ENCODE measurements around the gene TBC1D22A.

TBC1D22A gene

DNA sequence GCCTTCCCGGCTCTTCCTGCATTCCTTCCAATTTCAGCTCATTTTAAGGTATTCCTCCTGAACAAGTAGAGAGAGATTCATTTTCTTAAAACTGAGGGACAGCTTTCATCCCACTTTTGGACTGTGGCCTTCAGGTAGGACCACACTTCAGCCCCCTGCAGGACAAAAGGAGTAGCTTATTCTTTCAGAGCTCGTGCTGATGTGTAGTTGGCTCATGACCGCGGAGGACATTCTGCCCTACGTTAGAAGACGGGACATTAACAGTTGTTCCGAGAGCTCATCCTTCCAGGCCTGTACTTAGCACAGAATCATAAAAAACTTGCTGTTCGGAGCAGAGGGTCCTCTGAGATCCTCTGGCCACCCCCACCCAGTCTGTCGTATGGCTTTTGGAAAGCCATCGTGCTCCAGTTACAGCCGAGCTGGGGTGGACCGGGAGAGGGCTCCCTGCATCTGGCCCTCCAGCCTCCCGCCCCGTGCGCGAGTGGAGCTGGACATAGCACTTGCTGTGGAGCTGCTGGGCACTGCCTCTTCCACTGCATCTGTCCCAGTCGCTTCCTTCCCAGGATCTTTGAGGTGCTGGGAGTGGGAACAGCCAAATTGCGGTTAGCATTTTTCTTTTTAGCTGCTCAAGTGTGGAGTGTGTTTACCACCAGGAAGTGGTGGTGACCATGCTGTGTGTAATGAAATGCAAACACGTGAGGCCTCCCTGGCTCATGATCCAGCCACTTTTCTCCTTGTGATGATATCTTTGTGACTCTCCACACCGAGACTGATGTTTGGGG, 250.3 kb downstream of the TBC1D22A start:
- Histone ChIP-seq H3K36me3 (replicated peaks; ENCODE audit: low read depth, low read length) (peaks cover 51% of the 10 kb centered on the region), H3K9me3 (ENCODE audit: insufficient read depth, low read length) (no peaks in the 10 kb centered on the region), H3K4me3 (ENCODE audit: low read length) (no peak overlapping the region), H3K79me2 (ENCODE audit: low read length) (peaks cover 17% of the 10 kb centered on the region; the same call in 1 of the 2 replicates), H3K4me2 (ENCODE audit: low read length) (no peak overlapping the region), H3K9ac (ENCODE audit: low read length) (no peak overlapping the region), H2AFZ (ENCODE audit: low read depth, low read length) (no peak overlapping the region), H4K20me1 (ENCODE audit: insufficient read depth, low read length) (peaks cover 98% of the 10 kb centered on the region), H3K27me3 (ENCODE audit: low read depth, low read length) (no peaks in the 10 kb centered on the region), H3K4me1 (ENCODE audit: low read length) (no peaks in the 10 kb centered on the region), H3K27ac (ENCODE audit: low read length) (no peak overlapping the region)
- TF ChIP-seq EZH2phosphoT487 (IDR thresholded peaks at IDR 0.05; ENCODE audit: low read depth) = no peak
- TF ChIP-seq, protein P1, sequence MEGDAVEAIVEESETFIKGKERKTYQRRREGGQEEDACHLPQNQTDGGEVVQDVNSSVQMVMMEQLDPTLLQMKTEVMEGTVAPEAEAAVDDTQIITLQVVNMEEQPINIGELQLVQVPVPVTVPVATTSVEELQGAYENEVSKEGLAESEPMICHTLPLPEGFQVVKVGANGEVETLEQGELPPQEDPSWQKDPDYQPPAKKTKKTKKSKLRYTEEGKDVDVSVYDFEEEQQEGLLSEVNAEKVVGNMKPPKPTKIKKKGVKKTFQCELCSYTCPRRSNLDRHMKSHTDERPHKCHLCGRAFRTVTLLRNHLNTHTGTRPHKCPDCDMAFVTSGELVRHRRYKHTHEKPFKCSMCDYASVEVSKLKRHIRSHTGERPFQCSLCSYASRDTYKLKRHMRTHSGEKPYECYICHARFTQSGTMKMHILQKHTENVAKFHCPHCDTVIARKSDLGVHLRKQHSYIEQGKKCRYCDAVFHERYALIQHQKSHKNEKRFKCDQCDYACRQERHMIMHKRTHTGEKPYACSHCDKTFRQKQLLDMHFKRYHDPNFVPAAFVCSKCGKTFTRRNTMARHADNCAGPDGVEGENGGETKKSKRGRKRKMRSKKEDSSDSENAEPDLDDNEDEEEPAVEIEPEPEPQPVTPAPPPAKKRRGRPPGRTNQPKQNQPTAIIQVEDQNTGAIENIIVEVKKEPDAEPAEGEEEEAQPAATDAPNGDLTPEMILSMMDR (IDR thresholded peaks at IDR 0.05; ENCODE audit: low read depth, low read length) = no peak

DNA sequence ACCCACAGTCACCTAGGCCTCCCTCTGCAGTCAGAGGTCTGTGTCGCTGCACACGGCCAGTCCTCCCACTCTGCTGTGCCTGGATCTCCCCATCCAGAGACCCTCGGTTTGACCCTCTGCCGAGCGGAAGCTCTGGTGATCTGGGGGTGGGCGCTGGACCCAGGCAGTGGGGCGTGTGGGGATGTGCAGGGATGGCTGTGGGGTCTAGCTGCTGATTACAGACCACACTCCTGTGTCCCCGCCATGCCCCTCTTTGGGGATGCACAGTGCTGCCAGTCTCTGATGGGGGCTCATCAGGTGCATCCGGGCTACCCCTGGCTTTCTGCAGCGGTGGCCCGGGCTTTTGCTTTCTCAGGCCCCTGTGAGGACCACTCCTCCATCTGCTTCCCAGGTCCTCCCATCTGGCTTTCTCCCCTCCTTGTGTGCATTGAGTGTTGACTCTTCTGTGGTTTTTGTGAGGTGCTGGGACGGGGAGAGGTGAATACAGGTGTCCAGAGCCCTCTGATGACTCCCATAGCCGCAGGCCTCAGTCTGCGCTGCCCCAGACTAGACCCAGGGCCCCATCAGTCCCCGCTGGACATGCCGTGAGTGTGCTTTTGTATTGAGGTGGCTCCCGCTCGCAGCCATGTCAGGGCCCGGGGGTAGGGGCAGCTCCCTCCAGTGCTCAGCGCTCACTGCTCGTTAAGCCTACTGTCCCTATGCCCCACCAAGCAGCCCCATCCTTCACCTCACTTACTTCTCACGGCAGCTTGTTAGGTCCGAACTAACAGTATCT, 251.6 kb downstream of the TBC1D22A start:
- Histone ChIP-seq H3K79me2 (ENCODE audit: low read length) (peaks cover 10% of the 10 kb centered on the region; the same call in 1 of the 2 replicates), H3K27ac (ENCODE audit: low read length) (no peak overlapping the region), H3K4me2 (ENCODE audit: low read length) (no peak overlapping the region), H3K4me3 (ENCODE audit: low read length) (no peak overlapping the region), H4K20me1 (ENCODE audit: insufficient read depth, low read length) (peaks cover 89% of the 10 kb centered on the region), H3K4me1 (ENCODE audit: low read length) (no peaks in the 10 kb centered on the region), H3K36me3 (replicated peaks; ENCODE audit: low read depth, low read length) (peaks cover 53% of the 10 kb centered on the region), H3K9me3 (ENCODE audit: insufficient read depth, low read length) (no peaks in the 10 kb centered on the region; the same call in 1 of the 2 replicates), H2AFZ (ENCODE audit: low read depth, low read length) (no peak overlapping the region), H3K9ac (ENCODE audit: low read length) (no peak overlapping the region), H3K27me3 (ENCODE audit: low read depth, low read length) (no peaks in the 10 kb centered on the region)
- TF ChIP-seq, protein P1 (IDR thresholded peaks at IDR 0.05; ENCODE audit: low read depth, low read length) = no peak
- no peak for TF ChIP-seq EZH2phosphoT487 (IDR thresholded peaks at IDR 0.05; ENCODE audit: low read depth)

DNA sequence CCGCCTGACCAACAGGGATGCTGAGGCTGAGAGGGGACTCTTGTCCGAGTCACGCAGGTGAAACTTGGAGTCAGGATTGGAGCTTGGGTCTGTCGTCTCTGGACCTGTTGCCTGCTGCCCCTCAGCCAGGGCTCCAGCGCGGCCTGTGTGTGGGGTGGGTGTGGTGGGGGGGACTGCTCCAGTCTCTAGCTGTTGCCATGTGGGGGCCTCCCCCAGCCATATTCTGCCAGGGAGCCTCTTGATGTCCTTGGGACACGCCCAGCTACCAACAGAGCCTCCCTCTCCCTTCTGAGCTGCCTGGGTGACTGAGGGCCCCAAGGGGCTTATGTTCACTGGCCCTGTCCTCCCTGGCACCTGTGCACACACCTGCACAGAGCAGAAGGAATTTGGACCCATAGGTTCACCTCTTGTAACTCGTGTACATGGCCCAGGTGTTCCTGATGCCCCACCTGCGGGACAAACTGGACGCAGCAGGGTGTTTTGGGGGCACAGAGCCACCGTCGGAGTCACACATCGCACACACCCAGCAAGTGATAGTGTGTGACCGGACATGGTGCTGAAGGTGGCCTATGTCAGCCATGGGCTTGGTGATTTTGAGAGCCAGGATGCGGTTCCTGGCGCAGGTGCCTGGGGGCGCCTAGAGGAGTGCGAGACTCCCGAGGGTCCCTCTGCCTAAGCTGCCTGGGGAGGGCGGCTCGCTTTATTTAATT, 252.3 kb downstream of the TBC1D22A start:
- H3K9me3 ChIP-seq (ENCODE audit: insufficient read depth, low read length) = peaks cover 4% of the 10 kb centered on the region; the same call in 1 of the 2 replicates
- no peak overlapping the region for H3K4me2 ChIP-seq (ENCODE audit: low read length)
- no peaks in the 10 kb centered on the region for H3K4me1 ChIP-seq (ENCODE audit: low read length)
- no peak for TF ChIP-seq EZH2phosphoT487 (IDR thresholded peaks at IDR 0.05; ENCODE audit: low read depth)
- TF ChIP-seq, protein P1 (IDR thresholded peaks at IDR 0.05; ENCODE audit: low read depth, low read length) = no peak
- no peak overlapping the region for H2AFZ ChIP-seq (ENCODE audit: low read depth, low read length)
- H3K79me2 ChIP-seq (ENCODE audit: low read length) = peaks cover 10% of the 10 kb centered on the region; the same call in 1 of the 2 replicates
- peaks cover 82% of the 10 kb centered on the region for H4K20me1 ChIP-seq (ENCODE audit: insufficient read depth, low read length)
- no peak overlapping the region for H3K9ac ChIP-seq (ENCODE audit: low read length)
- H3K4me3 ChIP-seq (ENCODE audit: low read length) = no peak overlapping the region
- H3K27me3 ChIP-seq (ENCODE audit: low read depth, low read length) = no peaks in the 10 kb centered on the region
- H3K27ac ChIP-seq (ENCODE audit: low read length) = no peak overlapping the region
- H3K36me3 ChIP-seq (replicated peaks; ENCODE audit: low read depth, low read length) = peaks cover 52% of the 10 kb centered on the region

Data from OCI-LY3 (cell line).